KMS-11 (cell line): Measurements from ENCODE around the gene CABYR.

Experiments used
- H2AFZ ChIP-seq: fragments of 200-600 bp; sonication (generic); 2 replicates; pipeline ENCODE4 v1.6.1; 2016; ENCODE audit warnings: antibody characterized with exemption, mixed run types, low read depth
- H3K27ac ChIP-seq: fragments of 200-600 bp; sonication (generic); 2 replicates; pipeline ENCODE4 v1.6.1; 2016; ENCODE audit warnings: mild to moderate bottlenecking, mixed run types
- H3K27me3 ChIP-seq: fragments of 200-600 bp; sonication (generic); 2 replicates; pipeline ENCODE4 v1.6.1; 2017; ENCODE audit warnings: mild to moderate bottlenecking, low read depth, mixed run types, moderate library complexity; ENCODE audit not compliant: insufficient read depth
- H3K36me3 ChIP-seq: fragments of 200-600 bp; sonication (generic); 2 replicates; pipeline ENCODE4 v1.6.1; 2017; ENCODE audit warnings: mild to moderate bottlenecking, mixed run types; ENCODE audit not compliant: insufficient read depth
- H3K4me1 ChIP-seq: fragments of 200-600 bp; sonication (generic); 2 replicates; pipeline ENCODE4 v1.6.1; 2016; ENCODE audit warnings: mild to moderate bottlenecking, low read depth, mixed run types; ENCODE audit not compliant: poor library complexity, severe bottlenecking
- H3K4me2 ChIP-seq: fragments of 200-600 bp; sonication (generic); 2 replicates; pipeline ENCODE4 v1.7.0; 2016; ENCODE audit warnings: mild to moderate bottlenecking, mixed run types
- H3K4me3 ChIP-seq: fragments of 200-600 bp; sonication (generic); IDR thresholded peaks from 2 replicates; pipeline ENCODE4 v1.6.1; 2017; ENCODE audit warnings: low read depth, low read length, mixed read lengths; ENCODE audit not compliant: insufficient read depth
- H3K79me2 ChIP-seq: fragments of 200-600 bp; sonication (generic); 2 replicates; pipeline ENCODE4 v1.6.1; 2016; ENCODE audit warnings: low read depth, mixed run types; ENCODE audit not compliant: insufficient read depth
- H3K9ac ChIP-seq: fragments of 200-600 bp; sonication (generic); 2 replicates; pipeline ENCODE4 v1.6.1; 2016; ENCODE audit warnings: mild to moderate bottlenecking, mixed run types
- H4K20me1 ChIP-seq: fragments of 200-600 bp; sonication (generic); 2 replicates; pipeline ENCODE4 v1.6.1; 2016; ENCODE audit warnings: mild to moderate bottlenecking, mixed run types; ENCODE audit not compliant: insufficient read depth
- TF ChIP-seq, protein P1 (sequence below): fragments of 200-600 bp; sonication (generic); conservative IDR thresholded peaks from 2 replicates; pipeline ENCODE4 v1.6.1; 2017; ENCODE audit warnings: low read depth, mild to moderate bottlenecking, antibody characterized with exemption, low read length, moderate library complexity, mixed read lengths

Gene CABYR

DNA sequence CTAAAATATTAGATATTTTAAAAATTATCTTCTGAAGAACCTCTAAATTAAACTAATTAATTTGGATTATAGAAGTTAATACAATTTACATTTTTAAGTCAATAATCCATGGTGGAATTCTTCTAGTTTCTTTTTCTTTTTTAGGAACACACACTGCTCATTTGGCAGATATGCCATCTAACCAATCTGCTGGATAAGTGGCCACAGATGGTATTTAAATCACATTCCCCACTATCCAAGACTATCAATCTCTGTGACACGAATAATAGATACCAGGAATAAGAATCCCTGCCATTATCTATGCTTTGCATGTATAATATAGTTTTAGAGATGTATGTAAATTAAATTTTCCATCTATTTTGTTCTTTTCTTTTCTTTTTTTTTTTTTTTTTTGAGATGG, 58.5 kb downstream of the CABYR start:
- Histone ChIP-seq H3K27ac (no peak overlapping the region), H4K20me1 (no peaks in the 10 kb centered on the region), H3K79me2 (no peaks in the 10 kb centered on the region), H2AFZ (no peak overlapping the region), H3K4me2 (no peak overlapping the region), H3K4me3 (no peak overlapping the region), H3K9ac (no peak overlapping the region), H3K36me3 (no peaks in the 10 kb centered on the region), H3K4me1 (peaks cover 50% of the 10 kb centered on the region), H3K27me3 (no peaks in the 10 kb centered on the region)
- TF ChIP-seq, protein P1, sequence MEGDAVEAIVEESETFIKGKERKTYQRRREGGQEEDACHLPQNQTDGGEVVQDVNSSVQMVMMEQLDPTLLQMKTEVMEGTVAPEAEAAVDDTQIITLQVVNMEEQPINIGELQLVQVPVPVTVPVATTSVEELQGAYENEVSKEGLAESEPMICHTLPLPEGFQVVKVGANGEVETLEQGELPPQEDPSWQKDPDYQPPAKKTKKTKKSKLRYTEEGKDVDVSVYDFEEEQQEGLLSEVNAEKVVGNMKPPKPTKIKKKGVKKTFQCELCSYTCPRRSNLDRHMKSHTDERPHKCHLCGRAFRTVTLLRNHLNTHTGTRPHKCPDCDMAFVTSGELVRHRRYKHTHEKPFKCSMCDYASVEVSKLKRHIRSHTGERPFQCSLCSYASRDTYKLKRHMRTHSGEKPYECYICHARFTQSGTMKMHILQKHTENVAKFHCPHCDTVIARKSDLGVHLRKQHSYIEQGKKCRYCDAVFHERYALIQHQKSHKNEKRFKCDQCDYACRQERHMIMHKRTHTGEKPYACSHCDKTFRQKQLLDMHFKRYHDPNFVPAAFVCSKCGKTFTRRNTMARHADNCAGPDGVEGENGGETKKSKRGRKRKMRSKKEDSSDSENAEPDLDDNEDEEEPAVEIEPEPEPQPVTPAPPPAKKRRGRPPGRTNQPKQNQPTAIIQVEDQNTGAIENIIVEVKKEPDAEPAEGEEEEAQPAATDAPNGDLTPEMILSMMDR: no peak

DNA sequence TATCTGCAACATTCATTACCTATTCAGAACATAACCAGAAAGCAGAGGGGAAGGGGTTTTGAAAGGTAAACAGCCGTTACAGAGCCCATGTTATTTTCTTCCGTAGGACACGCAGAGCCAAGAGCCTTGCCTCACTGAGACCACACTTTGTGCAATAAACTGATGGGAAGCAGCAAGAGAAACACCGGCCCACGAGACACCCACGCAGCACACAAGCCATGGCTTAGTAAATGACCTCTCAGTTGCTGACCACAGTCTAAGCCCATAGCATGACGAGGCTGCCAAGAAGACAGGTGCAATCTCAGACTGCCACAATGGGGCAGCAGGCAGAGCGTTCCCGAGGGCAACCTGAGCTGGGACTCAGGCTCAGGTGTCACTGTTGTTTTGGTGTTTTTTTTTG, 59.6 kb downstream of the CABYR start:
- Histone ChIP-seq H3K4me2 (no peak overlapping the region), H3K27ac (no peak overlapping the region), H3K79me2 (no peaks in the 10 kb centered on the region), H2AFZ (no peak overlapping the region), H3K4me1 (peaks cover 50% of the 10 kb centered on the region), H3K27me3 (no peaks in the 10 kb centered on the region), H3K4me3 (no peak overlapping the region), H4K20me1 (no peaks in the 10 kb centered on the region), H3K9ac (no peak overlapping the region), H3K36me3 (no peaks in the 10 kb centered on the region)
- TF ChIP-seq, protein P1: no peak

DNA sequence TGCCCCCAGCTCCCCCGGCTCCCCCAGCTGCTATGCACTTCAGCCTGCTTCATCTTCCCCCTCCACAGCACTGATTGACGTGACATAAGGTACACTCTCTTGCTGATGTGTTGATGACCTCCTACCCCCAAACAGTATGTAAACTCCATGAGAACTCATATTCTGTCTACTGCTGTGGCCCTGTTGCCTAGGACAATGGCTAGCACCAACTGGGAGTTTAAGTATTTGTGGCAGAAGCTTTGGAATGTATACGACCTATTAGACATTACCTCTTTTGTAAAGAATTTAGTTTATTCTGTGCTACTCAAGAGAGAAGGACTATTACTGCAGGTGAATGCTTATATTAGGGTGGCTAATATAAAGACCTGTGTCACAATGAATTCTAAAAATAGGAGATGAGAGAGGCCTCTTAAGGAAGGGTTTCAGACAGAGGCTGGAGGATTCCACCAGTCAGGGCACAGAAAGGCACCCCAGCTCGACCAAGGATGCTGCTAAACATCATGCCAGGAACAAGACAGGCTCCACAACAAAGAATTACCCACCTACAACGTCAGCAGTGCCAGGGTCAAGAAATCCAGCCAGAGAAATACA, 60.6 kb downstream of the CABYR start:
- TF ChIP-seq, protein P1: no peak
- no peak overlapping the region for H3K27ac ChIP-seq
- no peaks in the 10 kb centered on the region for H4K20me1 ChIP-seq
- H3K4me2 ChIP-seq: no peak overlapping the region
- H3K4me3 ChIP-seq: no peak overlapping the region
- no peak overlapping the region for H2AFZ ChIP-seq
- no peak overlapping the region for H3K9ac ChIP-seq
- H3K36me3 ChIP-seq: no peaks in the 10 kb centered on the region
- H3K27me3 ChIP-seq: no peaks in the 10 kb centered on the region
- H3K4me1 ChIP-seq: peaks cover 43% of the 10 kb centered on the region
- no peaks in the 10 kb centered on the region for H3K79me2 ChIP-seq

DNA sequence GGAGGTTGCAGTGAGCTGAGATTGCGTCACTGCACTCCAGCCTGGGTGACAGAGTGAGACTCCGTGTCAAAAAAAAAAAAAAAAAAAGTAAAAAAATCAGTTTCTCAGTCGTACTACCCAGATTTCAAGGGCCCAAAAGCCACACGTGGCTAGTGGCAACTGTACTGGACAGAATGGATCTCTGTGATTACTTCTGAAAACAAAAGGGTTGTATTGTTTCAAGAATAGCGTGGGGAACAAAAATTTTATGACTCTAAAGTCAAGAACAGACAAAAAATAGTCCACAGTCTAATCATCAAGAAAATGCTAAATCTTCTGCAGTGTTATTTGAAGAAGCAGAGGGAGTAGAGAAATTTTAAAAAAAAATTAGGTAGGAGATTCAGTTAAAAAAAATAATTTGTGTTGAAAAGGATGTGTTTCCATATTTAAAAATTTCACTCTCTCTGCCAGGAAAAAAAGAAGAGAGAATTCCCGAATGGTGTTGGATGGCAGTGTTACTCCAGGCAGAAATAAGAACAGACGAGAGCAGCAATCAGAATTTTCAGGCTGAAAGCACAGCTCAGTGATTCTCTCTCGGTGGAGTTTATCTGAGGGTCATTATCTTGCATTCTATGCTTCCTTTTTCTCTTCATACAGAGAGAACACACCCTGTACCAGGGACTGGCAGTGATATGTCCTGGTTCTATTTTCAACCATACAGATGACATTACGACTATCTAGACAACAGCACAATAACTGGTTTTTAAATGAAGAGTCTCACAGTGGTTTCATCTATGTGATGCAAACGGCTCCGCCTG, 61.8 kb downstream of the CABYR start:
- Histone ChIP-seq H3K27me3 (no peaks in the 10 kb centered on the region), H4K20me1 (no peaks in the 10 kb centered on the region), H3K36me3 (no peaks in the 10 kb centered on the region), H3K79me2 (no peaks in the 10 kb centered on the region), H2AFZ (no peak overlapping the region), H3K4me1 (peaks cover 31% of the 10 kb centered on the region), H3K4me3 (no peak overlapping the region), H3K27ac (no peak overlapping the region), H3K9ac (no peak overlapping the region), H3K4me2 (no peak overlapping the region)
- TF ChIP-seq, protein P1: no peak
